Measurements from ENCODE around the gene VGLL2. TPM values are rescaled to one million over a fixed set of nuclear protein-coding genes. Genes with fewer than 3 reads are reported as not detected.

VGLL2 gene
- total RNA-seq, 4 donors from 2014 or later, result not detected

DNA sequence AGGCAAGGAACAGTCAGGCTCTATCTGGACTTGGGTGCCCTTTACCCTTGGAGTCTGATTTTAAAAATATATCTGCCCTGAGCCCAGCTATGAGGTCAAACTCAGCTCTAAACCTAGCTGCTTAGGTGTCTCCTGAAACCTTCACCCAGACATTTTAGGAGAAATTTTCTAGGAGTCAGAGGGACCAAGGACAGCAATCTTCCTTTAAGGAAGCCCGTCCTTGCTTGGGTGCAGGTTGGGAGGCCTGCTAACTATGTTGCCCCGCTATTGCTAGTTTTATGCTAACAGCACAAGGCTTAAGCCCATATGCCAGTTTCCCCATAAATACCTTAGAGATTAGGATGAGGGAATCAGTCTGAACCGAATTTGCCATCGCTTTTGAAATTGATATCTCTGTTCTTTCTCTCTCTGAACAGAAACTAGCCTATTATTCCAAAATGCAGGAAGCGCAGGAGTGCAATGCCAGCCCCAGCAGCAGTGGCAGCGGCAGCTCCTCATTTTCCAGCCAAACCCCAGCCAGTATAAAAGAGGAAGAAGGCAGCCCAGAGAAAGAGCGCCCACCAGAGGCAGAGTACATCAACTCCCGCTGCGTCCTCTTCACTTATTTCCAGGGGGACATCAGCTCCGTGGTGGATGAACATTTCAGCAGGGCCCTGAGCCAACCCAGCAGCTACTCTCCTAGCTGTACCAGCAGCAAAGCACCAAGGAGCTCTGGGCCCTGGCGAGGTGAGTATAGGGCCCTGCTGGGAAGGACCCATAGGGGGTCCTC lies 2.6 kb downstream of the VGLL2 start:
- H3K27me3 ChIP-seq, result peaks cover 14 to 100% (median 49%) of the 10 kb centered on the region in 4 donors
- intact Hi-C loops (cut with DNase I), result no loop called here
- DNase-seq, result no peak

GRCh38 chr6:117268924-117269323 lies 3.6 kb downstream of the VGLL2 start:
- intact Hi-C loops (cut with DNase I), result no loop called here
- H3K27me3 ChIP-seq, result peaks cover 14 to 100% (median 44%) of the 10 kb centered on the region in 4 donors
- H3K4me1 ChIP-seq, result peaks cover 22 to 42% (median 25%) of the 10 kb centered on the region in 3 donors
- no peak overlapping the region for H3K27ac ChIP-seq
- H3K9me3 ChIP-seq, result no peaks in the 10 kb centered on the region
- TF ChIP-seq POLR2A (IDR thresholded peaks at IDR 0.05), result no peak
- no peak for TF ChIP-seq CTCF (IDR thresholded peaks at IDR 0.05)
- WGBS, 2 donors, result 12 to 18% methylated on average over 1 of the region's 1 CpG
- H3K36me3 ChIP-seq, result no peaks in the 10 kb centered on the region
- DNase-seq, result no peak
- no peak overlapping the region for H3K4me3 ChIP-seq

More for the DNA sequence above, 2.6 kb downstream of the VGLL2 start:
- Histone ChIP-seq H3K4me3 (no peak overlapping the region), H3K27ac (no peak overlapping the region), H3K36me3 (no peaks in the 10 kb centered on the region), H3K4me1 (peaks cover 22 to 42% (median 25%) of the 10 kb centered on the region in 3 donors), H3K9me3 (no peaks in the 10 kb centered on the region)
- 26 to 28% methylated on average over 6 to 11 of the region's 11 CpGs for WGBS, 2 donors
- TF ChIP-seq POLR2A (IDR thresholded peaks at IDR 0.05) (no peak), CTCF (IDR thresholded peaks at IDR 0.05) (no peak)

DNA sequence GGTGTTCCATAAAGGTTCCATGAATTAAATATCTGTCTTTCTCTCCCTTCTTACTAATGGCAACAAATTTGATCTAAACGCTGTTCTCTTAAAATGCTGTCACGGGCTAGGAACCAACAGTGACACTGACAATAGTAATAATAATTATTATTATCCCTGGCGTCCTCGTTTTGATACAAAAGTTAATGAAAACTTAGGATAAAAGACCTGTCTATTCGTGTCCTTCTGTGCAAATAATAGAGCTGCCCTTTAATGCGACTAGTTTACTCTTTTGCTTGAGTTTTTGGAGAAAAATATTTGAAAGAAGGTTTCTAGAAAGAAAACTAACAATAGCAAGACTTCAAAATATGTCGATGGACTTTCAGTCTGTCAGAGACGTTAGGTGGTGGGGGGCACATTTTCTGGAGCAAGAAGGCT lies 4.3 kb downstream of the VGLL2 start:
- peaks cover 17 to 35% (median 24%) of the 10 kb centered on the region in 3 donors for H3K4me1 ChIP-seq
- H3K27ac ChIP-seq, result no peak overlapping the region
- H3K36me3 ChIP-seq, result no peaks in the 10 kb centered on the region
- H3K9me3 ChIP-seq, result no peaks in the 10 kb centered on the region
- H3K27me3 ChIP-seq, result peaks cover 13 to 100% (median 37%) of the 10 kb centered on the region in 4 donors
- intact Hi-C loops (cut with DNase I), result no loop called here
- 16 to 21% methylated on average over 8 of the region's 8 CpGs for WGBS, 2 donors
- TF ChIP-seq CTCF (IDR thresholded peaks at IDR 0.05), result no peak
- TF ChIP-seq POLR2A (IDR thresholded peaks at IDR 0.05), result no peak
- peak overlapping the region in 2 of 4 donors; percentile 44 to 60 for H3K4me3 ChIP-seq
- no peak for DNase-seq

- H3K36me3 ChIP-seq, result no peaks in the 10 kb centered on the region
- 2 to 23% methylated on average over 13 to 47 of the region's 74 CpGs for WGBS, 2 donors
- H3K4me1 ChIP-seq, result peaks cover 11 to 29% (median 18%) of the 10 kb centered on the region in 3 donors
- intact Hi-C loops (cut with DNase I), result no loop called here
- TF ChIP-seq CTCF (IDR thresholded peaks at IDR 0.05) (no peak), POLR2A (IDR thresholded peaks at IDR 0.05) (no peak)
- peaks cover 11 to 100% (median 35%) of the 10 kb centered on the region in 4 donors for H3K27me3 ChIP-seq
- H3K9me3 ChIP-seq, result no peaks in the 10 kb centered on the region
- H3K4me3 ChIP-seq, result peak overlapping the region; percentile 13 to 60 (median 33)
- no peak overlapping the region for H3K27ac ChIP-seq
- DNase-seq, result no peak
Observed at GRCh38 chr6:117270055-117270842, 4.9 kb downstream of the VGLL2 start.

Data from esophagus squamous epithelium (tissue), 5 donors.